Gastroesophageal sphincter (tissue), 4 donors: ENCODE data around the gene SLC17A9. TPM values are rescaled to one million over a fixed set of nuclear protein-coding genes. Genes with fewer than 3 reads are reported as not detected.

ENCODE experiments used
- ATAC-seq: fragments of 150-250 bp; one replicate; pipeline ENCODE4 v1.9.1; 2016; ENCODE audit warnings: mild to moderate bottlenecking, moderate library complexity
- H3K27ac ChIP-seq, 4 donors: fragments of 200-600 bp; sonication (generic) in 3 of 4; 1 replicate in 3 of 4; 2 replicates in 1 of 4; pipeline ENCODE4 v1.5.1; 2016 to 2019
- H3K27me3 ChIP-seq: fragments of 200-600 bp; sonication (generic); one replicate; pipeline ENCODE4 v1.5.1; 2019
- H3K36me3 ChIP-seq, 2 donors: fragments of 200-600 bp; sonication (generic); one replicate each; pipeline ENCODE4 v1.5.1; 2019; ENCODE audit warnings: control low read depth in 1 of 2
- H3K4me1 ChIP-seq, 3 donors: fragments of 200-600 bp; sonication (generic); 1 replicate in 2 of 3; 2 replicates in 1 of 3; pipeline ENCODE4 v1.5.1; 2016 to 2019; ENCODE audit warnings: control low read depth in 2 of 3
- H3K4me3 ChIP-seq, 2 donors: fragments of 200-600 bp; sonication (generic); one replicate each; pipeline ENCODE4 v1.5.1; 2019; ENCODE audit warnings: mild to moderate bottlenecking in 1 of 2, moderate library complexity in 1 of 2
- H3K9me3 ChIP-seq, 3 donors: fragments of 200-600 bp; sonication (generic); one replicate each; pipeline ENCODE4 v1.5.1; 2017 to 2019; ENCODE audit warnings: control low read depth in 2 of 3
- EP300 ChIP-seq: sonication (generic); formaldehyde crosslinking; IDR thresholded peaks from one replicate; pipeline ENCODE4 v1.6.1; 2017; ENCODE audit warnings: antibody characterized with exemption, mild to moderate bottlenecking
- POLR2A ChIP-seq, 2 donors: fragments of 450-650 bp; IDR thresholded peaks; one replicate each; pipeline ENCODE4 v1.6.1; 2017; ENCODE audit warnings: antibody characterized with exemption in 2 of 2, mild to moderate bottlenecking in 2 of 2, moderate library complexity in 1 of 2
- POLR2AphosphoS5 ChIP-seq: sonication (generic); formaldehyde crosslinking; IDR thresholded peaks from one replicate; pipeline ENCODE4 v1.6.1; 2017; ENCODE audit warnings: antibody characterized with exemption
- WGBS, 2 donors: methylation state at CpG; one replicate each; pipeline ENCODE4 v1.1.5; 2018; ENCODE audit warnings: low coverage in 1 of 2; 5-methylcytosine and 5-hydroxymethylcytosine counted together
- total RNA-seq, 4 donors: library from RNA; depleted of rRNA; stranded (reverse); fragments of >200 nt; gene quantifications; one replicate each; pipeline ENCODE4 v1.1.0, GENCODE V29; 2016
- TF ChIP-seq, protein P1 (sequence below), 4 experiments: fragments of 200-600 bp in 2 of 4; fragments of 450-650 bp in 2 of 4; sonication (generic) in 1 of 4; IDR thresholded peaks; one replicate each; pipeline ENCODE4 v1.5.1; 2017 to 2019; ENCODE audit warnings: antibody characterized with exemption in 4 of 4, mild to moderate bottlenecking in 2 of 4, moderate library complexity in 2 of 4

The SLC17A9 gene
- total RNA-seq, 4 donors from 2014 or later, result 1.3 to 4.6 (median 2.8) TPM

GRCh38 chr20:62927128-62927705 lies 25.3 kb upstream of the SLC17A9 start:
- H3K27me3 ChIP-seq, result no peaks in the 10 kb centered on the region
- H3K9me3 ChIP-seq, result no peaks in the 10 kb centered on the region
- no peaks in the 10 kb centered on the region for H3K36me3 ChIP-seq
- H3K27ac ChIP-seq, result peak overlapping the region in 3 of 4 donors; percentile 95 to 99 (median 95)
- WGBS, 2 donors, result 71 to 74% methylated on average over 6 to 7 of the region's 12 CpGs
- TF ChIP-seq EP300 (no peak), POLR2A (IDR thresholded peaks at IDR 0.05) (no peak), POLR2AphosphoS5 (no peak)
- TF ChIP-seq, protein P1, sequence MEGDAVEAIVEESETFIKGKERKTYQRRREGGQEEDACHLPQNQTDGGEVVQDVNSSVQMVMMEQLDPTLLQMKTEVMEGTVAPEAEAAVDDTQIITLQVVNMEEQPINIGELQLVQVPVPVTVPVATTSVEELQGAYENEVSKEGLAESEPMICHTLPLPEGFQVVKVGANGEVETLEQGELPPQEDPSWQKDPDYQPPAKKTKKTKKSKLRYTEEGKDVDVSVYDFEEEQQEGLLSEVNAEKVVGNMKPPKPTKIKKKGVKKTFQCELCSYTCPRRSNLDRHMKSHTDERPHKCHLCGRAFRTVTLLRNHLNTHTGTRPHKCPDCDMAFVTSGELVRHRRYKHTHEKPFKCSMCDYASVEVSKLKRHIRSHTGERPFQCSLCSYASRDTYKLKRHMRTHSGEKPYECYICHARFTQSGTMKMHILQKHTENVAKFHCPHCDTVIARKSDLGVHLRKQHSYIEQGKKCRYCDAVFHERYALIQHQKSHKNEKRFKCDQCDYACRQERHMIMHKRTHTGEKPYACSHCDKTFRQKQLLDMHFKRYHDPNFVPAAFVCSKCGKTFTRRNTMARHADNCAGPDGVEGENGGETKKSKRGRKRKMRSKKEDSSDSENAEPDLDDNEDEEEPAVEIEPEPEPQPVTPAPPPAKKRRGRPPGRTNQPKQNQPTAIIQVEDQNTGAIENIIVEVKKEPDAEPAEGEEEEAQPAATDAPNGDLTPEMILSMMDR (IDR thresholded peaks at IDR 0.05), result no peak
- peaks cover 0 to 71% (median 54%) of the 10 kb centered on the region in 3 donors for H3K4me1 ChIP-seq
- ATAC-seq, result no peak
- peak overlapping the region; percentile 91 to 97 for H3K4me3 ChIP-seq

GRCh38 chr20:62928246-62928939 lies 24.1 kb upstream of the SLC17A9 start:
- peaks cover 0 to 66% (median 43%) of the 10 kb centered on the region in 3 donors for H3K4me1 ChIP-seq
- ATAC-seq, result no peak
- TF ChIP-seq, protein P1 (IDR thresholded peaks at IDR 0.05), result no peak
- no peak for TF ChIP-seq EP300
- no peak for TF ChIP-seq POLR2AphosphoS5
- no peak for TF ChIP-seq POLR2A (IDR thresholded peaks at IDR 0.05)
- H3K9me3 ChIP-seq, result no peaks in the 10 kb centered on the region
- no peaks in the 10 kb centered on the region for H3K27me3 ChIP-seq
- 44 to 51% methylated on average over 10 to 14 of the region's 14 CpGs for WGBS, 2 donors
- H3K36me3 ChIP-seq, result peaks cover 0 to 8% of the 10 kb centered on the region in 2 donors
- H3K4me3 ChIP-seq, result peak overlapping the region; percentile 46 to 59
- peak overlapping the region; percentile 27 to 95 (median 86) for H3K27ac ChIP-seq

DNA sequence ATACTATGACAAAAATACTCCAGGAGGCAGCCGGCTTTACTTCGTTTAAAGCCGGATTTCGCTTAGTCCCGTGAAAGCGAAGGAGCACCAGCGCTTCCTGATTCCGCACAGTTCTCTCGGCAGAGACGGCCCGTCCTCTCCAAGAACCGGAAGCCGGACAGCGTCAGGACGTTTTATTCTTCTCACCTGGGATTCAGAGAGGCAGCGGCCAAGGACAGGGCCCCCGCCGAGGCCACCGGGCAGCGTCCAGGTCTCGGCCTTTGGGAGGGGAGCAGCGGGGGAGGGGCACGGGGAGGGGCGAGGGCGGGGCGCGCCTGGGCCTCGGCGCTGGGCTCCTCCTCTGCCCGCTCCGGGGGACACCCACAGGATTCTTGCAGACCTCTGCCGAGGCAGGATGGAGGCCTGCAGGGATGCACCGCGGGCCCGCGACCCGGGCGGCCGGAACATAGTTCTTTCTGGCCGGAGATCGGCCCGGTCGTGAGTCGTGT lies 23.4 kb upstream of the SLC17A9 start:
- peak; percentile 54 for ATAC-seq
- 0 to 20% methylated on average over 2 to 4 of the region's 44 CpGs for WGBS, 2 donors
- Histone ChIP-seq H3K27ac (peak overlapping the region; percentile 27 to 95 (median 86)), H3K36me3 (peaks cover 0 to 14% of the 10 kb centered on the region in 2 donors), H3K4me3 (peak overlapping the region; percentile 46 to 59), H3K27me3 (no peaks in the 10 kb centered on the region), H3K4me1 (peaks cover 0 to 66% (median 36%) of the 10 kb centered on the region in 3 donors), H3K9me3 (no peaks in the 10 kb centered on the region)
- TF ChIP-seq POLR2AphosphoS5, result no peak
- TF ChIP-seq, protein P1 (IDR thresholded peaks at IDR 0.05), result no peak
- no peak for TF ChIP-seq POLR2A (IDR thresholded peaks at IDR 0.05)
- no peak for TF ChIP-seq EP300

DNA sequence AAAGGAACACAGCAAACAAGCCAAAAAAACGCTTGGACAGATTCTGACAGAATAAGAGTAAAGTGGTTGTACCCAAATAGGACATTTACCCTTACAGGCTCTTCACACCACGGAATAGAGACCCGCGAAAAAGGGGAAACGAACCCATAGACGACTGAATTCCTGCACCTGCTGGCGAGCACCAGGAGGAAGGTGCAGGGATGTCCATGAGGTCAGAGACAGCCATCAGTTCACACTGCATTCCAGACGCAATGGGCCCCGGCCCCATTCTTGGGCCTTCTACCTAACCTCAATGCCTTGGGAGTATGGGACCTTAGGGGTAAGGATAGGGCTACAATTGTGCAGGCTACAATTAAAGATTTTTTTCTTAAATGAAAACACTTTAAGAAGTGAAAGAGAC lies 21.0 kb upstream of the SLC17A9 start:
- no peaks in the 10 kb centered on the region for H3K27me3 ChIP-seq
- no peak for ATAC-seq
- no peaks in the 10 kb centered on the region for H3K9me3 ChIP-seq
- 68 to 79% methylated on average over 4 to 7 of the region's 9 CpGs for WGBS, 2 donors
- peaks cover 0 to 31% of the 10 kb centered on the region in 2 donors for H3K36me3 ChIP-seq
- TF ChIP-seq, protein P1 (IDR thresholded peaks at IDR 0.05), result no peak
- TF ChIP-seq EP300, result no peak
- TF ChIP-seq POLR2AphosphoS5, result no peak
- H3K4me1 ChIP-seq, result peaks cover 0 to 79% (median 40%) of the 10 kb centered on the region in 3 donors
- H3K27ac ChIP-seq, result no peak overlapping the region
- H3K4me3 ChIP-seq, result no peak overlapping the region
